ENCODE data around the gene REM2.

REM2 gene

DNA sequence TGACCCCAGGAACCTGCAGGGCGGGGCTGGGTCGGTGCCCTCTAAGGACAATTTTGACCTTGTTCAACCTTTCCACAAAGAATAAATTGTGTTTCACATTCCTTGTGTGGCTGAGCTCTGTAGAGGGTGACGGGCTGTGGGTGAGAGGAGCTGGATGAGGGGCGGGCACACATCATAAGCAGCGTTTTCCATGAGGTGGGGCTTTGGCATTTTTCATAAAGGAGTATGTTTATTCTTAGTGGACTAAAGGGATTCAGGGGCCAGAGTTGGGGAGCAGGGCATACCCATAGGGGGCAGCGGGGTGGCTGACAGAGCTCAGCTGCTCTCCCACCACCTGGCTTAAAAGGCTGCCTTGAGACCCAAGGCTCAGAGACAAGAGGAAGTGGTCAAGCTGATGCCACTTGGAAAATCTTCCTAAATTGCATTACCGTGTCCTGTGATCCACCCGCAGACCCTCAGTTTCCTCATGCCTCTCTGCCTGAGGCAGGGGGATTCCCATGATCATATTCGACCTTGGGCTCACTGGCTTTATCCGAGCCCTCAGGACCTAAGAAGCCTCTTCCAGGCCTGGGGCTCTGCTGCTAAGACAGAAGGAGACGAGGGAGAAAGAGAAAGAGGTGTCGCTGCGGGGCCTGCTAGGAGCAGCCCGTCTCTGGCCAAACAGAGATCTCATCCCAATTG is 35.2 kb upstream of the REM2 start:
- Histone ChIP-seq H3K4me1 (ENCODE audit: low read length) (peaks cover under 1% of the 10 kb centered on the region; the same call in 1 of the 2 replicates), H3F3A (ENCODE audit: insufficient read depth, low read length) (no peaks in the 10 kb centered on the region), H3K9ac (ENCODE audit: low read length) (no peak overlapping the region), H3K36me3 (replicated peaks; ENCODE audit: insufficient read depth, low read length) (no peaks in the 10 kb centered on the region), H2AFZ (ENCODE audit: low read length) (no peak overlapping the region), H3K79me2 (ENCODE audit: low read length) (no peaks in the 10 kb centered on the region), H3K4me2 (ENCODE audit: low read depth, low read length) (no peak overlapping the region), H3K9me3 (replicated peaks; ENCODE audit: insufficient read depth, low read length) (no peaks in the 10 kb centered on the region), H4K20me1 (ENCODE audit: insufficient read depth, low read length) (no peaks in the 10 kb centered on the region), H3K27ac (ENCODE audit: low read length) (no peak overlapping the region), H3K9me2 (replicated peaks; ENCODE audit: insufficient read depth, low read length) (no peaks in the 10 kb centered on the region), H3K4me3 (ENCODE audit: low read length) (no peak overlapping the region), H3K27me3 (replicated peaks; ENCODE audit: insufficient read depth, low read length) (no peaks in the 10 kb centered on the region)
- TF ChIP-seq, protein P1, sequence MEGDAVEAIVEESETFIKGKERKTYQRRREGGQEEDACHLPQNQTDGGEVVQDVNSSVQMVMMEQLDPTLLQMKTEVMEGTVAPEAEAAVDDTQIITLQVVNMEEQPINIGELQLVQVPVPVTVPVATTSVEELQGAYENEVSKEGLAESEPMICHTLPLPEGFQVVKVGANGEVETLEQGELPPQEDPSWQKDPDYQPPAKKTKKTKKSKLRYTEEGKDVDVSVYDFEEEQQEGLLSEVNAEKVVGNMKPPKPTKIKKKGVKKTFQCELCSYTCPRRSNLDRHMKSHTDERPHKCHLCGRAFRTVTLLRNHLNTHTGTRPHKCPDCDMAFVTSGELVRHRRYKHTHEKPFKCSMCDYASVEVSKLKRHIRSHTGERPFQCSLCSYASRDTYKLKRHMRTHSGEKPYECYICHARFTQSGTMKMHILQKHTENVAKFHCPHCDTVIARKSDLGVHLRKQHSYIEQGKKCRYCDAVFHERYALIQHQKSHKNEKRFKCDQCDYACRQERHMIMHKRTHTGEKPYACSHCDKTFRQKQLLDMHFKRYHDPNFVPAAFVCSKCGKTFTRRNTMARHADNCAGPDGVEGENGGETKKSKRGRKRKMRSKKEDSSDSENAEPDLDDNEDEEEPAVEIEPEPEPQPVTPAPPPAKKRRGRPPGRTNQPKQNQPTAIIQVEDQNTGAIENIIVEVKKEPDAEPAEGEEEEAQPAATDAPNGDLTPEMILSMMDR (IDR thresholded peaks at IDR 0.05; ENCODE audit: low read length), result no peak
- TF ChIP-seq EZH2phosphoT487 (IDR thresholded peaks at IDR 0.05; ENCODE audit: low read length), result no peak
- no peak for TF ChIP-seq EZH2 (optimal IDR thresholded peaks at IDR 0.05; ENCODE audit: low read depth, low read length)
- no peak for DNase-seq

DNA sequence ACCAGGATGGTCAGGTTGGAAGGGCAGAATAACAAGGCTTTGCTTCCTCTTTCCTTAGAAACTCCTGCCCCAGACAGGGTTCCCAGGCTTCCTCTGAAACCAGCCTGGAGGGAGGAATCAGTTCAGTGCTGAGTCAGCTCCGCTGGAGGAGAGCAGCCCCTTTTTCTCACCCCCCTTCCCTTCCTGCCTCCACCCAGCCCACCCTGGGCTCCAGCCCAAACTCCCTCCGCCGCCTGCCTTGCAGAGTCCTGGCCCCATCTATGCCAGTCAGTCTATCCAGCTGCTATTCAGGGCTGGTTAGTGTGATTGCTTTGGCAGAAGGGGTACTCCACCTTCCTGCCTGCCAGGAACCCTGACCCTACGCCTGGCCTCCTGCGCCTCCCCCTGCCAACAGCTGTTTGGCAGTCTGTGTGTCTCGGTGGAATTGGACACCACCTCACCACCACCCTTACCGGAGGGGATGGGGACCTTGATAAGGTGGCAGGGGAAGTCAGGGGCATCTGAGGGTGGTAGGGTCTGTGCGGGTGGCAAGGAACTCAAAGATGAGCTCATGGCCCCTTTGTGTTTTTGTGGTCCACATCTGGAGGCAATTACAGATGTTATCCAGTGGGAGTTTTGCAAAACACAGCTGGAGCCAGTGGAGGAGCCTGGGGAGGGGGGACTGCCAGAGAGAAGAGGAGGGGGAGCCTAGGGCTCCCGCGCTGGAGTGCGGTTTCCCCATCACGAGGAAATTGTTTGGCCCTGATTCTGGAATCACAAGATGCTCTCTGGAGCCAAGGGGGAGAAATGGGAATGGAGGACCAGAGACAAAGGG is 34.5 kb upstream of the REM2 start:
- H3K9me2 ChIP-seq (replicated peaks; ENCODE audit: insufficient read depth, low read length), result no peaks in the 10 kb centered on the region
- H3K9me3 ChIP-seq (replicated peaks; ENCODE audit: insufficient read depth, low read length), result no peaks in the 10 kb centered on the region
- H3K27me3 ChIP-seq (replicated peaks; ENCODE audit: insufficient read depth, low read length), result no peaks in the 10 kb centered on the region
- no peaks in the 10 kb centered on the region for H3K79me2 ChIP-seq (ENCODE audit: low read length)
- peaks cover 3% of the 10 kb centered on the region; the same call in 1 of the 2 replicates for H3K4me1 ChIP-seq (ENCODE audit: low read length)
- H3F3A ChIP-seq (ENCODE audit: insufficient read depth, low read length), result no peaks in the 10 kb centered on the region
- H2AFZ ChIP-seq (ENCODE audit: low read length), result no peak overlapping the region
- no peaks in the 10 kb centered on the region for H3K36me3 ChIP-seq (replicated peaks; ENCODE audit: insufficient read depth, low read length)
- no peak overlapping the region for H3K27ac ChIP-seq (ENCODE audit: low read length)
- no peak overlapping the region for H3K4me2 ChIP-seq (ENCODE audit: low read depth, low read length)
- TF ChIP-seq EZH2 (optimal IDR thresholded peaks at IDR 0.05; ENCODE audit: low read depth, low read length), result no peak
- no peak overlapping the region for H3K4me3 ChIP-seq (ENCODE audit: low read length)
- DNase-seq, result no peak
- H4K20me1 ChIP-seq (ENCODE audit: insufficient read depth, low read length), result no peaks in the 10 kb centered on the region
- no peak overlapping the region for H3K9ac ChIP-seq (ENCODE audit: low read length)

- Histone ChIP-seq H3K27ac (ENCODE audit: low read length) (no peak overlapping the region), H3K9me3 (replicated peaks; ENCODE audit: insufficient read depth, low read length) (no peaks in the 10 kb centered on the region), H3K9ac (ENCODE audit: low read length) (no peak overlapping the region), H3K79me2 (ENCODE audit: low read length) (no peaks in the 10 kb centered on the region), H3K27me3 (replicated peaks; ENCODE audit: insufficient read depth, low read length) (no peaks in the 10 kb centered on the region), H3K4me3 (ENCODE audit: low read length) (no peak overlapping the region), H3K4me1 (ENCODE audit: low read length) (peaks cover 3% of the 10 kb centered on the region; the same call in 1 of the 2 replicates), H3F3A (ENCODE audit: insufficient read depth, low read length) (no peaks in the 10 kb centered on the region), H3K4me2 (ENCODE audit: low read depth, low read length) (no peak overlapping the region), H3K36me3 (replicated peaks; ENCODE audit: insufficient read depth, low read length) (no peaks in the 10 kb centered on the region), H3K9me2 (replicated peaks; ENCODE audit: insufficient read depth, low read length) (no peaks in the 10 kb centered on the region), H4K20me1 (ENCODE audit: insufficient read depth, low read length) (no peaks in the 10 kb centered on the region), H2AFZ (ENCODE audit: low read length) (no peak overlapping the region)
- TF ChIP-seq EZH2phosphoT487 (IDR thresholded peaks at IDR 0.05; ENCODE audit: low read length) (no peak), EZH2 (optimal IDR thresholded peaks at IDR 0.05; ENCODE audit: low read depth, low read length) (no peak)
- TF ChIP-seq, protein P1 (IDR thresholded peaks at IDR 0.05; ENCODE audit: low read length), result no peak
- DNase-seq, result no peak
These were observed 33.7 kb upstream of the REM2 start for GRCh38 chr14:22849212-22849819.
